Measurements from ENCODE around the gene IFI27. TPM values are rescaled to one million over a fixed set of nuclear protein-coding genes. Genes with fewer than 3 reads are reported as not detected.
"Not testable (repeated sequence)": the region's sequence is repeated elsewhere in the genome, so short reads cannot be mapped to it uniquely, and the experiment has no call there.

The IFI27 gene
- total RNA-seq = 142 and 820 TPM in 2 replicates

- no peak for DNase-seq (ENCODE audit: extremely low read depth, low read depth, low spot score)
Observed at GRCh38 chr14:94110552-94111181, at the start of gene IFI27. IFI27 (plus strand) TSS chr14:94110736.

- no peak for DNase-seq (ENCODE audit: extremely low read depth, low read depth, low spot score)
Observed at GRCh38 chr14:94062344-94062940, 48.1 kb upstream of the IFI27 start.

DNA sequence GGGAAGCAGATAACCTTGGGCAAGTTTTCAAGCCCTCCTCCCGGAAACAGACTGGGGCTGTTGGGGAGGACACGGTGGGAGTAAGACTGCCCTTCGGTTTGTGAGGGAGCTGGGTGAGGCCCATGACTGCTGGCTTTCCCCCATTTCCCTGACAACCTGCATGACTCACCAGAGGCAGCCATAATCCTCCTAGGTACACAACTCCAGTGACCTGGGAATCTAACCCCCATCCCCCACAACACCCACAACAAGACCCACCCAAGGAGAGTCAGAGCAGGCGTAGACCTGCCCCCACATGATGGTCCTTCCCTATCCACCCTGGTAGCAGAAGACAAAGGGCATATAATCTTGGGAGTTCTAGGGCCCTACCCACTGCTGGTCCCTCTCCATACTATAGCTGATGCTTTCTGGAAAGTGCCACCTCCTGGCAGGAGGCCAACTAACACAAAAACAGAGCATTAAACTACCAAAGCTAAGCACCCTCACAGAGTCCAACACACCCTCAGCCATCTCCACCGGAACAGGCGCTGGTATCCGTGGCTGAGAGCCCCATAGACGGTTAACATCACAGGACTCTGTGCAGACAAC, 44.4 kb upstream of the IFI27 start:
- DNase-seq (ENCODE audit: extremely low read depth, low read depth, low spot score) = no peak

DNA sequence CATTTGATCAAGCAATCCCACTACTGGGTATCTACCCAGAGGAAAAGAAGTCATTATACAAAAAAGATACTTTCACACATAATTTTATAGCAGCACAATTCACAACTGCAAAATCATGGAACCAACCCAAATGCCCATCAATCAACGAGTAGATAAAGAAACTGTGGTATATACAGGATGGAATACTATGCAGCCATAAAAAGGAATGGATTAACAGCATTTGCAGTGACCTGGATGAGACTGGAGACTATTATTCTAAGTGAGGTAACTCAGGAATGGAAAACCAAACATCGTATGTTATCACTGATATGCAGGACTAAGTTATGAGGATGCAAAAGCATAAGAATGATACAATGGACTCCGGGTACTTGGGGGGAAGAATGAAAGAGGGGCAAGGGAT, 38.5 kb upstream of the IFI27 start:
- DNase-seq (ENCODE audit: extremely low read depth, low read depth, low spot score) = not testable (repeated sequence)

- DNase-seq (ENCODE audit: extremely low read depth, low read depth, low spot score) = no peak
Observed at GRCh38 chr14:94074534-94074933, 36.0 kb upstream of the IFI27 start.

- no peak for DNase-seq (ENCODE audit: extremely low read depth, low read depth, low spot score)
Observed at GRCh38 chr14:94075008-94075407, 35.5 kb upstream of the IFI27 start.

DNA sequence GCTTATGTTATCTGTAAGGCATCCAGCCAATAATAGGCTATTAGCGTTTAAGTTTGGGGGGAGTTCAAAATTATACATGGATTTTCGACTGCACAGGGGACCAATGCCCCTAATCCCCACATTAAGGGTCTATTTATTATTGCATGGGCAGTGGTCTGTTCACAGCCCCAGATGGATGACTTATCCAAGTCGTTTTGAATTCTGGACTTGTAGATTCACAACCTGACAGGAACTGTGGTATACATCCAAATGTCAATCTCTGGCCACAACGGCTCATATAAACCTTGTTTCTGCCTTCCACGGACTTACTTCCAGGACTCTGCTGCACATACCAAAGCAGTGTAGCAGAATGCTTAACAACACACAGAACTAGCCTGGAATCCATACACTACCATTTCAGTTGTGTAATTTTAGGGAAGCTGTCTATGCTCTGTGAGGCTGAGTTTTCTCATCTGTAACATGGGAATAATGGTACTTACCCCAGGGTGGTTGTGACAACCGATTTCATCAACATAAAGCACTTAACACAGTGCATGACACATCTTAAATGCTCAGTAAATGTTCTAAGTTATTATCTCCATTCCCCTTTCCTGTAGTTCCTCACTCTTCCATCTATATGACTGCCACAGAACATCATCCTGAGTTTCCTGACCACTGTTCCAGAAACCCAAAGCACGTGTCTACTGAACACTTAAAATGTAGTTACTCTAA, 33.3 kb upstream of the IFI27 start:
- DNase-seq (ENCODE audit: extremely low read depth, low read depth, low spot score) = no peak

DNA sequence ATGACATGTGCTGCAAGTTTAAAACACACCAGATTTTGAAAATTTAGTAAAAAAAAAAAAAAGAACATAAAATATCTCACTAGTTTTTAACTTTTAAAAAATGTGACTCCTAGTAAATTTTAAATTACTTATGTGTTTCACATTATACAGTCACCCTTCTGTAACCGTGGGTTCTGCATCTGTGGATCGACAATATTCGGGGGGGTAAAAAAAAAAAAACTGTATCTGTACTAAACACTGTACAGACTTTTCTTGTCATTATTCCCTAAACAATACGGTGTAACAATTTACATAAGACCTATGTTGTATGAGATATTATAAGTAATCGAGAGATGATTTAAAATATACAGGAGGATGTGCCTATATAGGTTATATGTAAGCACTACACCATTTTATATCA, 32.7 kb upstream of the IFI27 start:
- DNase-seq (ENCODE audit: extremely low read depth, low read depth, low spot score) = no peak

DNA sequence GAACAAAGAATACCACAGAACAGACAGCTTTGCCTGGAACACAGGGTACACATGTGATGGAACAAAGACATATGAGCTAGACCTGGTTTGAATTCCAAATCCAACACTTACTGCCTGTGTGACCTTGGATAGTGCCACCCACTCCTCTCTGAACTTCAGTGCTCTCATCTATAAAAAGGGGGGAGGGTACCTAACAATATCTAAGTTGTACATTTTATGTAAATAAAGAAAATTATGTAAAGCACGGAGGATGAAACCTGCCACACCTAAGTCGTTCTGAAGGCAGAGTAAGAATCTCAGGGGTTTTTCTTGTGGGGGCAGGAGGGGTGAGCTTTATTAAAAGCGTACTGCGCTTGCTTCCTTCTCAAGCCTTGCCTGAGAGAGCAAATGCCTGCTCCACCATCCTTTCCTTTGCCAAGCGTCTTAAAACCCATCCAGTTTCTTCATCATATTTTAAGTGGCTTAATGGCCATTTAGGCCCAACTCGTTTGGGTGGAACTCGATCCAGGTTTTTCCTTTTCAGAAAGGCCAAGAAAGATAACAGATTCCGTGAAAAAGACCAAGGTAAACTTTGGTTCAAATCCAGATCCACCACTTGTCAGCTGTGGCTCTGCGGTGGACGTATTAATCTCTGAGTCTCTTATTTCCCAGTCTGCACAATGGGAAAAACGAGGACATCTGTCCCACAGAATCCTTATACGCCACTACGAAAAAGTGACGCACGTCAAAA, 30.5 kb upstream of the IFI27 start:
- no peak for DNase-seq (ENCODE audit: extremely low read depth, low read depth, low spot score)

DNA sequence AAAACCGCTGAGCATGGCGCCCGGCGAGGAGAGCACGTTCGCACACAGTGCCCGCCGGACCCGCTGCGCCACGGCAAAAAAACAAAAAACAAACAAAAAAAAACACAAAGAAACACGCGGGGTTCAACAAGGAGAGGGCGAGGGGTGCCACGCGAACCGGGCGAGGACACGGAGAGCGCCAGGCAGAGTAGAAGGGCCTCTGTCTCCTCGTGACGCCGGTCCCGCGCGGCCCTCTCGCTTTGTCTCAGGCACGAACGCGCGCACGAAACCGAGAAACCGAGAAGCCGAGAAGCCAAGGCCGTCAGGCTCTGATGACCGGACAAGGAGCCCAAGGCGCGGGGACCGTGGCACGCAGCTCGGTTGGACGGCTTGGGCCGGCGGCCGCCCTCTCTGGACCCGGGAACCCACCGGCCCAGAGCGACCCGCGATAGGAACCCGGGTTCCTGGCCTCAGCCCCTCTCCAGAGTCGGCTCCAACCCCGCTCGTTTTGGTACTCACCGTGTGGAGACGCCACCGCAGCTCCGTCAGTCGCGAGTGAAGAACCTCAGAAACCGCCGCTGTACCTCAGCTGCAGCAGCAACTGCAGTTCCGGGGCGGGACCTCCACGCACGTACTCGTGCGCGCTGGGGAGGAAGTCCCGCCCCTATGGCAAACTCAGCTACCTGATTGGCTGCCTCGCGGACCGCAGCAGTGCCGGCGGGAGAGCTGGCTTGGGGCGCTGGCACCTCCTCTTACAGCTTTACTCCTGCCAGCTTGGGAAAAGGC, 29.7 kb upstream of the IFI27 start, which contains the start of the genes DDX24 and IFI27L1:
TSS of gene DDX24 (minus strand) at position 582 of the 765 bp plus-strand sequence. CDS start 1,460 bp downstream, outside the sequence.
TSS of gene IFI27L1 (plus strand) at position 690 of the 765 bp plus-strand sequence. CDS start 15,628 bp downstream, outside the sequence.
- DNase-seq (ENCODE audit: extremely low read depth, low read depth, low spot score) = peak; percentile 42

DNA sequence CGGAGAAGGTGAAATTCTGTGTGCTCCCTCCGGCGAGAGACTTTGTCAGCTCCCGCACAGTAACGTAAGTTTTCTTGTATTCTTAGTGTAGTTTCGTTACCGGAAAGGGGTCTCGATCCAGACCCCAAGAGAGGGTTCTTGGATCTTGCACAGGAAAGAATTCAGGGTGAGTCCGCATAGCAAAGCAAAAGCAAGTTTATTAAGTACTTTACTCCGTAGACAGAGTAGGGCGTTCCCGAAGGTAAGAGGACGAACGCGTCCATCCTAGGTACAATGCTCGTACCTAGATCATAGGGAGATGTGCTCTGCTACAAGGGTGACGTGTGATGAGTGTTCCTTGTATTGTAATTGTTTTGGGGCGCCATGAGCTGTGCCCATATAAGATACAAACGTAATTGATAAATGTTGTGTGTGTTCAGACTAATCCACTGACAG, 29.1 kb upstream of the IFI27 start:
- no peak for DNase-seq (ENCODE audit: extremely low read depth, low read depth, low spot score)

DNA sequence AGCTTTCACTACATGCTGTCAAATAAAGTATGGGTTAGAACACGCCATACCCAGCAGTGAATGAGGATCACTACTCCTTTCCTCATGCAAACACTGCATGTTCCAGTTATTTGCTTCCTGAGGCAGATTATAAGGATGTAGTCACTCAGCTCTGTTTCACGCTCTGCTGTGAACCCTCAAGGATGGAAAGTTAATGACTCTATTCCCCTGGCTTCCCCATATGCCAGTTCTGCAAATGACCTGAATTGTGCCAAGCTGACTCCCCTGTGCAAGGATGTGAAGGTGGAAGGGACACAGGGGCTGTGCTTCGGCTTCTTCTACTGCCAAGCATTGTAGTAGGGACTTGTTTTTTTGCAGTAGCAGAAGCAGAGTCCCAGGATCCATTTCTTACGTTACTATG, 22.6 kb upstream of the IFI27 start:
- no peak for DNase-seq (ENCODE audit: extremely low read depth, low read depth, low spot score)

- DNase-seq (ENCODE audit: extremely low read depth, low read depth, low spot score) = no peak
Observed at GRCh38 chr14:94088516-94088915, 22.0 kb upstream of the IFI27 start.

- DNase-seq (ENCODE audit: extremely low read depth, low read depth, low spot score) = no peak
Observed at GRCh38 chr14:94089479-94089878, 21.1 kb upstream of the IFI27 start.

- DNase-seq (ENCODE audit: extremely low read depth, low read depth, low spot score) = no peak
Observed at GRCh38 chr14:94093418-94093817, 17.1 kb upstream of the IFI27 start.

- no peak for DNase-seq (ENCODE audit: extremely low read depth, low read depth, low spot score)
Observed at GRCh38 chr14:94097091-94097490, 13.4 kb upstream of the IFI27 start.

GRCh38 chr14:94098326-94098992, 12.1 kb upstream of the IFI27 start:
- DNase-seq (ENCODE audit: extremely low read depth, low read depth, low spot score) = no peak

DNA sequence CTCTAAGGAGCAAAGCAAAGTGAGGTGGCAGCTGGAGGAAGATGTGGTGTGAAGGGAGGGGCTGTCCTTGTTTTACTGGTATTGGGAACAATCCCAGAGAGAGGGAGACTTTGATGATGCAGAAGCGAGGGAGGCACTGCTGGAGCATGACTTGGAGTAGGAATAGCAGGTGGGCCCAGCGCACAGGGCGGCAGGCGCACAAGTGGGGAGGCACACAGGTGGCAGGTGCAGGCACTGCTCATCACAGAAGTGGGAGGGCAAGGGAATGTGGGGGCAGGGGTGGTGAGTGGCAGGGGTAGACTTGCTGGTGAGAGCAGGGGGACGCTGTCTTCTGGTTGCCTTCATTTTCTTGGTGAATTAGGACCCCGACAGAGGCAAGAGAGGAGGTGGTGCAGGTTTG, 11.5 kb upstream of the IFI27 start:
- no peak for DNase-seq (ENCODE audit: extremely low read depth, low read depth, low spot score)

- DNase-seq (ENCODE audit: extremely low read depth, low read depth, low spot score) = no peak
Observed at GRCh38 chr14:94100847-94101246, 9.7 kb upstream of the IFI27 start.

Measured in glomerular endothelial cell (primary cell).